GM12878 (cell line): ENCODE results near the gene CACFD1. TPM values are rescaled to one million over a fixed set of nuclear protein-coding genes. Genes with fewer than 3 reads are reported as not detected.

Experiments
- ATAC-seq: fragments of 200-7000 bp; cut with Tn5 transposase; 3 replicates; pipeline ENCODE4 v1.9.1; 2020; ENCODE audit warnings: mild to moderate bottlenecking, moderate library complexity
- BruUV-seq: library from RNA; stranded (reverse); fragments of 400-500 nt; replicated peaks from 2 replicates; lab custom pipeline; 2021; lab: Mats Ljungman, UMichigan
- CTCF ChIA-PET: fragments of 300-600 bp; sonication (Branson Sonifier 250); formaldehyde crosslinking; extraction: SDS; loops from one replicate; lab custom pipeline; 2021; ENCODE audit warnings: inconsistent platforms; lab: Yijun Ruan, JAX
- POLR2A ChIA-PET: fragments of 350-600 bp; formaldehyde crosslinking; extraction: SDS; loops from one replicate; lab custom pipeline; 2021; ENCODE audit warnings: inconsistent platforms; lab: Charles Lee
- RAD21 ChIA-PET: fragments of 300-600 bp; sonication (Branson Sonifier 250); formaldehyde crosslinking; loops from one replicate; lab custom pipeline; 2023; ENCODE audit warnings: antibody characterized with exemption; ENCODE audit not compliant: unreplicated experiment; lab: Charles Lee
- SMC1A ChIA-PET: fragments of 300-600 bp; sonication (Branson Sonifier 250); formaldehyde crosslinking; loops from one replicate; lab custom pipeline; 2023; ENCODE audit not compliant: unreplicated experiment, uncharacterized antibody; lab: Charles Lee
- DNase-seq: peaks from one replicate; pipeline ENCODE4 v3.0.0-alpha.2; 2011; ENCODE audit warnings: low read depth, low spot score
- FAIRE-seq: peaks from 3 replicates; lab custom pipeline; 2011; peaks lifted over from hg19 to GRCh38; lab: Jason Lieb, UNC
- H2AFZ ChIP-seq: 2 replicates; pipeline ENCODE4 v1.6.0; 2011; ENCODE audit warnings: low read depth, low read length, control low read depth; ENCODE audit not compliant: control insufficient read depth
- H3K27ac ChIP-seq: 2 replicates; pipeline ENCODE4 v1.5.1; 2011; ENCODE audit warnings: control low read depth; ENCODE audit not compliant: control insufficient read depth, insufficient read depth
- H3K27me3 ChIP-seq, 2 experiments: replicated peaks in 1 of 2; 2 replicates each; pipeline versions ENCODE4 v1.6.0 to v1.6.1; 2011; ENCODE audit warnings: low read length in 1 of 2; ENCODE audit not compliant: control insufficient read depth in 2 of 2, insufficient read depth in 2 of 2
- H3K36me3 ChIP-seq, 2 experiments: 2 replicates each; pipeline ENCODE4 v1.5.1; 2011; ENCODE audit warnings: low read length in 1 of 2; ENCODE audit not compliant: control insufficient read depth in 2 of 2, insufficient read depth in 2 of 2
- H3K4me1 ChIP-seq: 2 replicates; pipeline ENCODE4 v1.6.1; 2011; ENCODE audit warnings: mild to moderate bottlenecking, low read length, moderate library complexity, mixed read lengths; ENCODE audit not compliant: control insufficient read depth, insufficient read depth
- H3K4me2 ChIP-seq: 2 replicates; pipeline ENCODE4 v1.6.0; 2011; ENCODE audit warnings: control low read depth; ENCODE audit not compliant: control insufficient read depth, insufficient read depth
- H3K4me3 ChIP-seq: fragments of 200-600 bp; sonication (generic); 2 replicates; pipeline ENCODE4 v1.5.1; 2016
- H3K79me2 ChIP-seq: 2 replicates; pipeline ENCODE4 v1.6.0; 2011; ENCODE audit warnings: low read length; ENCODE audit not compliant: control insufficient read depth, insufficient read depth
- H3K9ac ChIP-seq: 2 replicates; pipeline ENCODE4 v1.8.0; 2011; ENCODE audit warnings: low read length, control low read depth, mixed read lengths; ENCODE audit not compliant: control insufficient read depth, insufficient read depth
- H3K9me3 ChIP-seq: replicated peaks from 3 replicates; pipeline ENCODE4 v1.5.1; 2011; ENCODE audit warnings: mild to moderate bottlenecking, low read length; ENCODE audit not compliant: control insufficient read depth, insufficient read depth
- H4K20me1 ChIP-seq: 2 replicates; pipeline ENCODE4 v1.6.0; 2011; ENCODE audit not compliant: control insufficient read depth, insufficient read depth
- CBX5 ChIP-seq: sonication (generic); IDR thresholded peaks from 2 replicates; pipeline ENCODE4 v1.6.1; 2016; ENCODE audit warnings: low read depth, moderate library complexity, mild to moderate bottlenecking, inconsistent platforms
- ESRRA ChIP-seq: IDR thresholded peaks from 2 replicates; pipeline ENCODE4 v1.6.1; 2012; ENCODE audit warnings: mild to moderate bottlenecking, low read length, improper control_type of control experiment
- FOXK2 ChIP-seq: fragments of 450-650 bp; IDR thresholded peaks from 2 replicates; pipeline ENCODE4 v1.6.1; 2017; ENCODE audit warnings: mild to moderate bottlenecking, moderate library complexity
- IKZF2 ChIP-seq, 2 experiments: fragments of 450-650 bp; IDR thresholded peaks; 2 replicates each; pipeline ENCODE4 v1.6.1; 2017; ENCODE audit warnings: mild to moderate bottlenecking in 2 of 2, moderate library complexity in 2 of 2
- MTA2 ChIP-seq: fragments of 450-650 bp; IDR thresholded peaks from 2 replicates; pipeline ENCODE4 v1.6.1; 2016; ENCODE audit warnings: low read depth, mild to moderate bottlenecking, moderate library complexity
- NR2C1 ChIP-seq: fragments of 450-650 bp; IDR thresholded peaks from 2 replicates; pipeline ENCODE4 v1.6.1; 2017; ENCODE audit warnings: antibody characterized with exemption, mild to moderate bottlenecking, moderate library complexity
- PML ChIP-seq: IDR thresholded peaks from 2 replicates; pipeline ENCODE4 v1.6.1; 2012; ENCODE audit warnings: low read length, inconsistent platforms
- RB1 ChIP-seq: fragments of 450-650 bp; formaldehyde crosslinking; IDR thresholded peaks from 2 replicates; pipeline ENCODE4 v1.6.1; 2017; ENCODE audit warnings: mild to moderate bottlenecking, borderline replicate concordance
- RCOR1 ChIP-seq: conservative IDR thresholded peaks from 2 replicates; pipeline ENCODE4 v1.6.1; 2012; ENCODE audit warnings: low read depth, low read length, improper control_type of control experiment
- SIX5 ChIP-seq: IDR thresholded peaks from 2 replicates; pipeline ENCODE4 v1.6.1; 2011; ENCODE audit warnings: mild to moderate bottlenecking, low read depth, low read length, moderate library complexity; ENCODE audit not compliant: severe bottlenecking
- SUZ12 ChIP-seq: fragments of 200-600 bp; sonication (generic); IDR thresholded peaks from one replicate; pipeline ENCODE4 v1.6.1; 2018; ENCODE audit warnings: antibody characterized with exemption, mild to moderate bottlenecking; ENCODE audit not compliant: unreplicated experiment
- TAF1 ChIP-seq: IDR thresholded peaks from 2 replicates; pipeline ENCODE4 v1.6.1; 2011; ENCODE audit warnings: mild to moderate bottlenecking, low read depth, low read length, borderline replicate concordance
- TCF7 ChIP-seq: IDR thresholded peaks from 2 replicates; pipeline ENCODE4 v1.6.1; 2014; ENCODE audit warnings: antibody characterized with exemption, borderline replicate concordance
- ZNF592 ChIP-seq: fragments of 450-650 bp; IDR thresholded peaks from 2 replicates; pipeline ENCODE4 v1.6.1; 2017; ENCODE audit warnings: mild to moderate bottlenecking, moderate library complexity
- WGBS: methylation state at CpG from one replicate; pipeline ENCODE4 v1.1.6; 2016; ENCODE audit warnings: low lambda C conversion rate; ENCODE audit not compliant: insufficient replicate concordance, insufficient coverage; ENCODE audit errors: missing lambda C conversion rate; 5-methylcytosine and 5-hydroxymethylcytosine counted together
- in situ Hi-C: fragments of 300-500 bp; cut with MboI; formaldehyde crosslinking; loops from 9 replicates; pipeline ENCODE4 v1.14.3; 2018; ENCODE audit warnings: mixed read lengths
- intact Hi-C: fragments of 100-400 bp; cut with micrococcal nuclease; formaldehyde crosslinking; loops from one replicate; pipeline ENCODE4 v1.14.2; 2022; ENCODE audit not compliant: unreplicated experiment
- polyA plus RNA-seq, 11 experiments: library from polyadenylated mRNA; depleted of rRNA in 4 of 11; unstranded in 6 of 11; stranded (reverse) in 5 of 11; fragments of >200 nt; fragmentation: Nextera tagmentation in 4 of 11; fragmentation: Illumina TruSeq in 1 of 11; extraction: Ambion mirVana in 4 of 11; extraction: Trizol in 1 of 11; gene quantifications; 1 replicate in 1 of 11; 2 replicates in 10 of 11; pipeline versions ENCODE4 v1.2.1 to v1.2.3, GENCODE V29; 2011 to 2016; ENCODE audit warnings: inconsistent platforms in 2 of 11, missing spikeins in 2 of 11, low read depth in 1 of 11
- total RNA-seq, 4 experiments: library from RNA; depleted of rRNA in 3 of 4; stranded (reverse); fragments of >200 nt in 3 of 4; fragmentation: Illumina TruSeq in 1 of 4; extraction: Trizol in 1 of 4; gene quantifications; 2 replicates each; pipeline versions ENCODE4 v1.2.1 to v1.2.3, GENCODE V29; 2013 to 2021
- TF ChIP-seq, protein P1 (sequence below): IDR thresholded peaks from 2 replicates; pipeline ENCODE4 v1.6.1; 2011; ENCODE audit warnings: borderline replicate concordance, low read depth, mild to moderate bottlenecking, moderate library complexity, mixed read lengths, low read length; ENCODE audit not compliant: insufficient read depth; ENCODE audit errors: extremely low read length
- TF ChIP-seq, protein P2 (sequence below): fragments of 450-650 bp; IDR thresholded peaks from 2 replicates; pipeline ENCODE4 v1.6.1; 2017; ENCODE audit warnings: mild to moderate bottlenecking, moderate library complexity

Gene CACFD1
- total and polyA plus RNA-seq, 10 of the 15 experiments (the other 5 are each of a cell fraction or from before 2014, with no cell fraction given), result 0.09 to 5.8 (median 1.4) TPM; not detected in 1

DNA sequence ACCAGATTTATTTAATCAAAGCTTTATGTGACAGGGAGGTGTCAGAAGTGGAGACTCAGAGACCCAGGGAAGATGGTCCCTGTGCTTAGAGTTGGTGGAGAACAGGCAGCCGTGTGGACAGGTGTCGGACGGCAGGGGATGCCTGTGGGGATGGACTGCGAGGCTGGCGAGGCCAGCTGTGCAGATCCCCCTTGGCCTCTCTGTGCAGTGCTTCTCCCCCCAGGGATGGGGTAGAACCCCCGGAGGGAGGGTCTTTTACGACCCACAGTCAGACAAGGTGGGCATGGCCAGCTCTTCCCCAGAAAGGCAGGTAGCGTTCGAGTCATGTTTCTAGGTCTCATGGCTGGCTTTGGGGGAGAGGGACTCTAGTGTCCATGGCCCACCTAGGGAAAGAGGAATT is 23.8 kb downstream of the CACFD1 start:
- ChIA-PET SMC1A (no interaction called here), CTCF (interaction anchor here (0.6 to 7.7 kb wide), 3 partner anchors 46 to 296 kb away, joined by 3 to 61 read pairs (median 4); no protein-coding TSS in a partner anchor), RAD21 (no interaction called here), POLR2A (no interaction called here)
- peaks cover 3% of the 10 kb centered on the region for H3K79me2 ChIP-seq
- ATAC-seq, result no peak
- DNase-seq, result no peak
- no peak overlapping the region for H3K9ac ChIP-seq
- in situ Hi-C loops, result loop anchor here (5.0 kb wide), 1 partner anchor 76 kb away; no protein-coding TSS in a partner anchor
- H3K36me3 ChIP-seq, result no peaks in the 10 kb centered on the region
- no peak for FAIRE-seq
- H3K27ac ChIP-seq, result no peak overlapping the region
- no peaks in the 10 kb centered on the region; the same call in 2 of the 3 replicates for H3K9me3 ChIP-seq
- H3K4me1 ChIP-seq, result peaks cover 3% of the 10 kb centered on the region
- intact Hi-C loops, result loop anchor here (10.0 kb wide), 1 partner anchor 459 kb away; no protein-coding TSS in a partner anchor
- H3K27me3 ChIP-seq, result no peaks in the 10 kb centered on the region; a peak in 1 of 4 replicates
- no peak overlapping the region for H3K4me3 ChIP-seq
- no TSS peak for BruUV-seq
- no peaks in the 10 kb centered on the region for H4K20me1 ChIP-seq
- no peak overlapping the region for H3K4me2 ChIP-seq
- WGBS, result 68% methylated on average over 9 of the region's 9 CpGs
- H2AFZ ChIP-seq, result no peak overlapping the region
- TF ChIP-seq, protein P1, sequence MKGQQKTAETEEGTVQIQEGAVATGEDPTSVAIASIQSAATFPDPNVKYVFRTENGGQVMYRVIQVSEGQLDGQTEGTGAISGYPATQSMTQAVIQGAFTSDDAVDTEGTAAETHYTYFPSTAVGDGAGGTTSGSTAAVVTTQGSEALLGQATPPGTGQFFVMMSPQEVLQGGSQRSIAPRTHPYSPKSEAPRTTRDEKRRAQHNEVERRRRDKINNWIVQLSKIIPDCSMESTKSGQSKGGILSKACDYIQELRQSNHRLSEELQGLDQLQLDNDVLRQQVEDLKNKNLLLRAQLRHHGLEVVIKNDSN, result no peak
- no peak for TF ChIP-seq ESRRA
- TF ChIP-seq CBX5, result no peak
- TF ChIP-seq TCF7, result no peak
- no peak for TF ChIP-seq MTA2
- TF ChIP-seq, protein P2, sequence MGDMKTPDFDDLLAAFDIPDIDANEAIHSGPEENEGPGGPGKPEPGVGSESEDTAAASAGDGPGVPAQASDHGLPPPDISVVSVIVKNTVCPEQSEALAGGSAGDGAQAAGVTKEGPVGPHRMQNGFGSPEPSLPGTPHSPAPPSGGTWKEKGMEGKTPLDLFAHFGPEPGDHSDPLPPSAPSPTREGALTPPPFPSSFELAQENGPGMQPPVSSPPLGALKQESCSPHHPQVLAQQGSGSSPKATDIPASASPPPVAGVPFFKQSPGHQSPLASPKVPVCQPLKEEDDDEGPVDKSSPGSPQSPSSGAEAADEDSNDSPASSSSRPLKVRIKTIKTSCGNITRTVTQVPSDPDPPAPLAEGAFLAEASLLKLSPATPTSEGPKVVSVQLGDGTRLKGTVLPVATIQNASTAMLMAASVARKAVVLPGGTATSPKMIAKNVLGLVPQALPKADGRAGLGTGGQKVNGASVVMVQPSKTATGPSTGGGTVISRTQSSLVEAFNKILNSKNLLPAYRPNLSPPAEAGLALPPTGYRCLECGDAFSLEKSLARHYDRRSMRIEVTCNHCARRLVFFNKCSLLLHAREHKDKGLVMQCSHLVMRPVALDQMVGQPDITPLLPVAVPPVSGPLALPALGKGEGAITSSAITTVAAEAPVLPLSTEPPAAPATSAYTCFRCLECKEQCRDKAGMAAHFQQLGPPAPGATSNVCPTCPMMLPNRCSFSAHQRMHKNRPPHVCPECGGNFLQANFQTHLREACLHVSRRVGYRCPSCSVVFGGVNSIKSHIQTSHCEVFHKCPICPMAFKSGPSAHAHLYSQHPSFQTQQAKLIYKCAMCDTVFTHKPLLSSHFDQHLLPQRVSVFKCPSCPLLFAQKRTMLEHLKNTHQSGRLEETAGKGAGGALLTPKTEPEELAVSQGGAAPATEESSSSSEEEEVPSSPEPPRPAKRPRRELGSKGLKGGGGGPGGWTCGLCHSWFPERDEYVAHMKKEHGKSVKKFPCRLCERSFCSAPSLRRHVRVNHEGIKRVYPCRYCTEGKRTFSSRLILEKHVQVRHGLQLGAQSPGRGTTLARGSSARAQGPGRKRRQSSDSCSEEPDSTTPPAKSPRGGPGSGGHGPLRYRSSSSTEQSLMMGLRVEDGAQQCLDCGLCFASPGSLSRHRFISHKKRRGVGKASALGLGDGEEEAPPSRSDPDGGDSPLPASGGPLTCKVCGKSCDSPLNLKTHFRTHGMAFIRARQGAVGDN, result no peak
- TF ChIP-seq RB1, result no peak
- no peak for TF ChIP-seq NR2C1
- TF ChIP-seq ZNF592, result no peak
- TF ChIP-seq TAF1, result no peak
- no peak for TF ChIP-seq PML
- TF ChIP-seq SIX5, result no peak
- TF ChIP-seq IKZF2 (IDR thresholded peaks at IDR 0.05), result no peak
- no peak for TF ChIP-seq FOXK2
- no peak for TF ChIP-seq SUZ12
- TF ChIP-seq RCOR1, result no peak
